CD4-positive, alpha-beta T cell treated with Interleukin-21 for 1 hour (primary cell): ENCODE results near the gene WWTR1.

Source experiments
- DNase-seq: peaks from one replicate; pipeline ENCODE4 v3.0.0-alpha.2; 2020

The WWTR1 gene

GRCh38 chr3:149523512-149524299 is 134.1 kb downstream of the WWTR1 start:
- no peak for DNase-seq

DNA sequence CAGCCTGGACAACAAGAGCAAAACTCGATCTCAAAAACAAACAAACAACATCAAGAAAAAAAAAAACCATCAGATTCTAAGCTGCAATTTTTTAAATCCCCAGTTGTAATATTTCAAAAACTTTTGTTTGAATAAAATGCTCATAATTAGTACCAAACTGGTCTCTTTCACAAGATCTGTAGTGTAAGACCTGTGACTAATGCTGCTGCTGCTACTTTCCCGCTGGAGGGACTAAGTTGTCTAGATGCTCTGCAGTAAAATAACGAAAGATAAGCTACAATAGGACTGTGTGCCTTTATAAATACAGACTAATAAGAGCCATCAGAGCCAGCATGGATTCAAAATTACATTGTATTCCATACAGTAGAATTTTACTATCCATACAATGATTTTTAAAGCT is 137.9 kb downstream of the WWTR1 start:
- no peak for DNase-seq

- DNase-seq, result no peak
Measured at GRCh38 chr3:149516920-149517319, 140.9 kb downstream of the WWTR1 start.

DNA sequence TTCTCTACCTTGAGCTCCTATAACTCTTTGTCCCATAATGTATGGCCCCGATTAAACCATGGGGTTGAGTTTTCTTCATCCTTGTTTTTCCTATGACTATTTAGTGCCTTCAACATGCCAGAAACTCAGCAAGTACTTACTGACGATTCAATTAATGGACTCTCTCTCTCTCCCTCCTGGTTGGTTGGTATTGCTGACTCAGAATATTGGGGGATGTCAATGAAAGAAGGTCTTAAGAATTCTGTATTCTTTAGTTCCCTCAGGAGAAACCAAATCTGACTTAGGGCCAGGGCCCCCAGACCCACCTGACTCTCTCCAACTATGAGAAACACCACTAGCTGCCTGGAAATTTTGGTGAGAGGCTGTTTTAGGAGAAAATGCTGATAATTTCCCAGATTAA is 142.6 kb downstream of the WWTR1 start:
- no peak for DNase-seq

- no peak for DNase-seq
Measured at GRCh38 chr3:149514471-149514870, 143.4 kb downstream of the WWTR1 start.

GRCh38 chr3:149512073-149512782 is 145.6 kb downstream of the WWTR1 start:
- DNase-seq, result peak; percentile 21

- no peak for DNase-seq
Measured at GRCh38 chr3:149511040-149511626, 146.7 kb downstream of the WWTR1 start.

DNA sequence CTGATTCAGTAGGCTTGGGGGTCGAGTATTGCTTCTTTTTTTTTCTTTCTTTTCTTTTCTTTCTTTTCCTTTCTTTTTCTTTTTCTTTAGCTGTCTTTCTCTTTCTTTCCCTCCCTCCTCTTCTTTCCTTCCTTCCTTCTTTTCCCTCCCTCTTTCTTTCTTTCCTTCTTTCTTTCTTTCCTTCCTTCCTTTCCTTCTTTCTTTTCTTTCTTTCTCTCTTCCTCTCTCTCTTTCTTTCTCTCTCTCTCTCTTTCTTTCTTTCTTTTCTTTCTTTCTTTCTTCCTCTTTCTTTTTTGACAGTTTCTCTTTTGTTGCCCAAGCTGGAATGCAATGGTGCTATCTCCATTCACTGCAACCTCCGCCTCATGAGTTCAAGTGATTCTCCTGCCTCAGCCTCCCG is 147.3 kb downstream of the WWTR1 start:
- DNase-seq, result no peak

- DNase-seq, result no peak
Measured at GRCh38 chr3:149509526-149509925, 148.3 kb downstream of the WWTR1 start.

DNA sequence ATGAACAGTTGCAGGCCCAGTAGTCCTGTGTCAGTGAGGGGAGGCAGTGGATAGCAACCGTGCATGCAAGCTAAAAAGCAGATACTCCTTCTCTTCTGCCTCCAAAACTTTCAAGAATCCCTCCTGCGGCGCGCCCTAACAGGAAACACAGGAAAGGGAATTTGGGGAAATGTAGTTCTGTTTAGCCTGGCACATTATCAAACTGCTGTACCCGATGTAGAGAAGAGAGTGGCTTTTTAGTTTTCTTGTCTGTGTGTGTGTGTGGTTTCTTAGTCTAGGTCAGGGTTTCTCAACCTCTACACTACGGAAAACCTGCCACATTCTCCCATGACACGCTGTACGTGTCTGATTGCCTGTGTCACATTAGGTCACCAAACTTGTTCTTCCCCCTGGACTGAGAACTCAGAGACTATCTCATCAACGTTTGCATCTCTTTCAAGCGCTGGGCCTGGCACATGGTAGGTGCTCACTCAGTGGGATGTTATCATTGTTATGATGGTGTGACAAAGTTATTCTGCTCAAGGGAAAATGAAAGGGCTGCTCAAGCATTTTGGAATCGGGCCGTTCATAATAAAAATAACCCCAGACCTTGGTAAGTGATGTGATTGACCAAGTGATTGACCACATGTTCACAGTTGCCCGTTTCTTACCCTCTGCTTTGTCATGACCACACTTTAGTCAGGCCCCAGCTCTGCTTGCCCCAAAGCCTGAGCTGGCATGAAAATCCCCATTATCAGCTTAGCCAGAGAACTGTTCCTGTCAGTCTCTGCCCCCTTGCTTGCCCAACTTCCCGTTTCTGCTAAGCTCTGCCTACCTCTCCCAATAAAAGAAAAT is 150.1 kb downstream of the WWTR1 start:
- DNase-seq, result peak; percentile 6

GRCh38 chr3:149506965-149507364 is 150.9 kb downstream of the WWTR1 start:
- DNase-seq, result no peak

GRCh38 chr3:149506540-149506939 is 151.3 kb downstream of the WWTR1 start:
- no peak for DNase-seq

DNA sequence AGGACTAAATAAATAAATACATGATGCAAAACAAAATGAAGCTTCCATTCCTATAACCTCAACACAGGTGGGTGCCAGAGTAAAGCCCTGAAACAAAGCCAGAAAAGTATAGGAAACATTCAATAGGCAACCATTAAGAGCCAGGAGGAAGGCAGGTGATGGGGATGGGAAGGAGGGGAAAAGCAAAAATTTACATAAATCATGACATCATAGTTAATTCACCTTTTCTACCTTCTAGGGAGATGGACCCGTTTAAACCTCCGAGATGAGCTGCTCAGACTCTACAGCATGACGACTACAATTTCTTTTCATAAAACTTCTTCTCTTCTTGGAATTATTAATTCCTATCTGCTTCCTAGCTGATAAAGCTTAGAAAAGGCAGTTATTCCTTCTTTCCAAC is 155.4 kb downstream of the WWTR1 start:
- no peak for DNase-seq

DNA sequence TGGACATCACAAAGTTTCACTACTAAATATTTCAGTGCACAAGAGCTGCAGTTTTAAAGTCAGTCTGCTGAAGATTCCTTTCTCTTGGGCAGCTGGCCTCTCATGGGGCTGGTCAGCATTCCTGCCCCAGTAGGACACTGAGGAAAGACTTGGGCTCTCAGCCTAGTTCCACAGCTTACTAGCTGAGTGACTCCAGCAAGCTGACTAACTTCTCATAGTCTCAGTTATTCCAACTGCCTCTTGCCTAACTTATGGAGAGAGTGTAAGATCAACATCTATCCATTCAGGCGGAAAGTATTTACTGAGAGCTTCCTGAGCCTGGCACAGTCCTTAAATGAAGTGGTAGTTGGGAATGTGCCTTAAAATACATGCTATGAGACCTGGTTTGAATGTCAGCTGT is 156.3 kb downstream of the WWTR1 start:
- DNase-seq, result no peak

GRCh38 chr3:149497966-149498670 is 159.7 kb downstream of the WWTR1 start:
- DNase-seq, result no peak

DNA sequence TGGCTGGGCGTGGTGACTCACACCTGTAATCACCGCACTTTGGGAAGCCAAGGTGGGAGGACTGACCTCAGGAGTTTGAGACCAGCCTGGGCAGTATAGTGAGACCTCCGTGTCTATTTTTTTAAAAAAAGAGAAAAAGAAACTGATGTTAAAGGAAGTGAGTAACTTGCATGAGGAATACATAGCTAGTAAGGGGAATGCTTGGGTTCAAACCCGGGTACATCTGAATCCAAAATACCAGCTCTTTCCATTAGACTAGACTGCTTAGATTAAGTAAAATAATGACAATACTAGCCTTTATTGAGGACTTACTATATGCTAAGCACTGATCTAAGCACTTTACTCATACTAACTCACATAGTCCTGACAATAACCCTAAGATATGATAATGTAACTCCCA is 160.9 kb downstream of the WWTR1 start:
- DNase-seq, result no peak

- DNase-seq, result no peak
Measured at GRCh38 chr3:149495581-149496125, 162.2 kb downstream of the WWTR1 start.

DNA sequence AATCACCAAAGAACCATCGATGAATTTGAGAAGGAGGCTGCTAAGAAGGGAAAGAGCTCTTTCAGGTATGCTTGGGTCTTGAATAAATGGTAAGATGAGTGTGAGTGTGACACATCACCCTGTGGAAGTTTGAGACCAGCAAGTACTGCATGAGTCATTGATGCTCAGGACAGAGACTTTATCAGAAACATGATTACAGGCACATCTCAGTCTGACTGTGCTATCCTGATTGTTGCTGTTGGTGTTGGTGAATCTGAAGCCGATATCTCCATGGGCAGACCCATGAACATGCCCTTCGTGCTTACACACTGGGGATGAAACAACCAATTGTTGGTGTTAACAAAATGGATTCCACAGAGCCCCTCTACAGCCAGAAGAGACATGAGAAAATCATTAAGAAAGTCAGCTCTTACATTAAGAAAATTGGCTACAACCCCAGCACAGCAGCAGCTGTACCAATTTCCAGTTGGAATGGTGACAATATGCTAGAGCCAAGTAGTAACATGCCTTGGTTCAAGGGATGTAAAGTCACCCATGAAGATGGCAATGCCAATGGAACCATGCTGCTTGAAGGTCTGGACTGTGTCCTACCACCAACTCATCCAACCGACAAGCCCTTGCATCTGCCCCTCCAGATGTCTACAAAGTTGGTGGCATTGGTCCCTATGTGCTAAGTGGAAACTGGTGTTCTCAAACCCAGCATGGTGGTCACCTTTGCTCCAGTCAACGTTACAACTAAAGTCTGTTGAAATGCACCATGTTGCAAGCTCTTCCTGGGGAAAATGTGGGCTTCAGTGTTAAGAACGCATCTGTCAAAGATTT is 162.9 kb downstream of the WWTR1 start:
- no peak for DNase-seq

GRCh38 chr3:149494022-149494758 is 163.6 kb downstream of the WWTR1 start:
- DNase-seq, result peak; percentile 26

GRCh38 chr3:149493315-149494021 is 164.4 kb downstream of the WWTR1 start:
- DNase-seq, result no peak
